ENCODE data around the gene AMBP. TPM values are rescaled to one million over a fixed set of nuclear protein-coding genes. Genes with fewer than 3 reads are reported as not detected.

AMBP gene
- total RNA-seq, 4 donors from 2014 or later, result not detected

DNA sequence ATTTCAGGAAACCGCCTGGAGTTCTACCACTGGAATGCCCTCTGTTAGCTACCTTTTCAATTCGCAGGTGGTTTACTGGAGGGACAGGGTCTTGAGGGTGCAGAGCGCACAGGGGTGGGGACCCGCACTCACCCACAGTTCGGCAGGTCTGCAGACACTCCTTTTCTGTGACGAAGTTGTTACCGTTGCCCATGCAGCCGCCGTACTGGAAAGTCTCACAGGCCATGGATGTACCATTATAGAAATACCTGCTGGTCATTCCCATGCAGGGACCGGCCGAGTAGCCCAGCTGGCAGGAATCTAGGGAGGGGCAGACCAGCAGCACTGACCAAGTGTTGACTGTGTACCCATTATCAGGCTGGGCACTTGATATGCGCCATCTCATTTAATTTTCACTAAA, 16.8 kb downstream of the AMBP start:
- Histone ChIP-seq H3K9me3 (no peaks in the 10 kb centered on the region), H3K36me3 (no peaks in the 10 kb centered on the region), H3K27ac (replicated peaks in 1 of 4) (no peak overlapping the region), H3K4me1 (peaks cover 0 to 7% (median 2%) of the 10 kb centered on the region in 4 donors), H3K4me3 (no peak overlapping the region), H3K27me3 (peaks cover 0 to 28% (median 0%) of the 10 kb centered on the region in 4 donors)
- TF ChIP-seq POLR2AphosphoS5 (IDR thresholded peaks at IDR 0.05), result no peak
- TF ChIP-seq POLR2A (IDR thresholded peaks at IDR 0.05; ENCODE audit: low read depth), result no peak
- no peak for TF ChIP-seq EP300 (IDR thresholded peaks at IDR 0.05)
- TF ChIP-seq, protein P1, sequence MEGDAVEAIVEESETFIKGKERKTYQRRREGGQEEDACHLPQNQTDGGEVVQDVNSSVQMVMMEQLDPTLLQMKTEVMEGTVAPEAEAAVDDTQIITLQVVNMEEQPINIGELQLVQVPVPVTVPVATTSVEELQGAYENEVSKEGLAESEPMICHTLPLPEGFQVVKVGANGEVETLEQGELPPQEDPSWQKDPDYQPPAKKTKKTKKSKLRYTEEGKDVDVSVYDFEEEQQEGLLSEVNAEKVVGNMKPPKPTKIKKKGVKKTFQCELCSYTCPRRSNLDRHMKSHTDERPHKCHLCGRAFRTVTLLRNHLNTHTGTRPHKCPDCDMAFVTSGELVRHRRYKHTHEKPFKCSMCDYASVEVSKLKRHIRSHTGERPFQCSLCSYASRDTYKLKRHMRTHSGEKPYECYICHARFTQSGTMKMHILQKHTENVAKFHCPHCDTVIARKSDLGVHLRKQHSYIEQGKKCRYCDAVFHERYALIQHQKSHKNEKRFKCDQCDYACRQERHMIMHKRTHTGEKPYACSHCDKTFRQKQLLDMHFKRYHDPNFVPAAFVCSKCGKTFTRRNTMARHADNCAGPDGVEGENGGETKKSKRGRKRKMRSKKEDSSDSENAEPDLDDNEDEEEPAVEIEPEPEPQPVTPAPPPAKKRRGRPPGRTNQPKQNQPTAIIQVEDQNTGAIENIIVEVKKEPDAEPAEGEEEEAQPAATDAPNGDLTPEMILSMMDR (IDR thresholded peaks at IDR 0.05), result no peak
- 92% methylated on average over 4 of the region's 12 CpGs for WGBS
- no peak for DNase-seq (ENCODE audit: extremely low spot score)
- intact Hi-C loops (cut with DNase I), result no loop called here

DNA sequence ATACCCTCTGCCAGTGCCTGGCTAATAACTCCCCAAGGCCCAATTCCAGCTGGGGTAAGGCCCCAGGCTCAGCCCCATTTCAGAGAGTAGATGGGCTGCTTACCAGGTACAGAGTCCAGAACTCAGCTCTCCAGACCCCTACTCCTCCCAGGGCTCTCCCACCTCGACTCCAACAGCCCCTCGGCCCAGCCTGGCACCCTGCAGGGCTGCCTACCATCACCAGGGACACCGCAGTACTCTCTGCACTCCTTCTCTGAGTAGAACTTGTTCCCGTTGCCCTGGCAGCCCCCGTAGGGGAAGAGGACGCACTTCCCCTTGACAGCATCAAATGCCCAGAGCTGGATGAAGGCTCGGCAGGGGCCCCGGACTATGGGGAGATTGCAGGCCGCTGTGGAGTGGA, 17.4 kb downstream of the AMBP start:
- intact Hi-C loops (cut with DNase I), result no loop called here
- H3K27ac ChIP-seq (replicated peaks in 1 of 4), result no peak overlapping the region
- H3K4me3 ChIP-seq, result no peak overlapping the region
- no peak for DNase-seq (ENCODE audit: extremely low spot score)
- WGBS, result 66% methylated on average over 4 of the region's 9 CpGs
- peaks cover 0 to 24% (median 0%) of the 10 kb centered on the region in 4 donors for H3K27me3 ChIP-seq
- TF ChIP-seq, protein P1 (IDR thresholded peaks at IDR 0.05), result no peak
- TF ChIP-seq EP300 (IDR thresholded peaks at IDR 0.05) (no peak), POLR2AphosphoS5 (IDR thresholded peaks at IDR 0.05) (no peak), POLR2A (IDR thresholded peaks at IDR 0.05; ENCODE audit: low read depth) (no peak)
- no peaks in the 10 kb centered on the region for H3K9me3 ChIP-seq
- H3K36me3 ChIP-seq, result no peaks in the 10 kb centered on the region
- H3K4me1 ChIP-seq, result peaks cover 0 to 7% (median 2%) of the 10 kb centered on the region in 4 donors

DNA sequence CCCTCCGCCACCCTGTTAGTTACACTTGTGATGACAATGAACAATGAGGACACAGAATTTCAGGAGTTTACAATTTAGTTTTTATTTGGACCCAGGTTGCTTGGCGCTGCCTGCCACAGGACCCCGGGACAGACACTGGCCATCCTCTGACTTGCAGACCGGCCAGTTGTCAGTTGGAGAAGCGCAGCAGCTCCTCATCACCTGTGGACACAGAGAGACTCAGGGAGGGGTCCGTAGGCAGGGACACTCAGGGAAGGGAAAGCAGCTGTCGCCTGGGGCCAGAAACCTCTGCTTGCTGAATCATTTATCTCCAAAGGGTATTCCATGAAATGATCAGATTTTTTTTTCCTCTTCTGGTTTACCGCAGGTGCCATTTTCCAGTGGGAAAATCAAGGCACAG, 18.0 kb downstream of the AMBP start:
- 90% methylated on average over 8 of the region's 8 CpGs for WGBS
- intact Hi-C loops (cut with DNase I), result no loop called here
- Histone ChIP-seq H3K27ac (replicated peaks in 1 of 4) (no peak overlapping the region), H3K36me3 (no peaks in the 10 kb centered on the region), H3K4me1 (peaks cover 0 to 7% (median 2%) of the 10 kb centered on the region in 4 donors), H3K9me3 (no peaks in the 10 kb centered on the region), H3K27me3 (peaks cover 0 to 21% (median 0%) of the 10 kb centered on the region in 4 donors), H3K4me3 (no peak overlapping the region)
- no peak for DNase-seq (ENCODE audit: extremely low spot score)
- TF ChIP-seq POLR2A (IDR thresholded peaks at IDR 0.05; ENCODE audit: low read depth) (no peak), EP300 (IDR thresholded peaks at IDR 0.05) (no peak), POLR2AphosphoS5 (IDR thresholded peaks at IDR 0.05) (no peak)
- TF ChIP-seq, protein P1 (IDR thresholded peaks at IDR 0.05), result no peak

DNA sequence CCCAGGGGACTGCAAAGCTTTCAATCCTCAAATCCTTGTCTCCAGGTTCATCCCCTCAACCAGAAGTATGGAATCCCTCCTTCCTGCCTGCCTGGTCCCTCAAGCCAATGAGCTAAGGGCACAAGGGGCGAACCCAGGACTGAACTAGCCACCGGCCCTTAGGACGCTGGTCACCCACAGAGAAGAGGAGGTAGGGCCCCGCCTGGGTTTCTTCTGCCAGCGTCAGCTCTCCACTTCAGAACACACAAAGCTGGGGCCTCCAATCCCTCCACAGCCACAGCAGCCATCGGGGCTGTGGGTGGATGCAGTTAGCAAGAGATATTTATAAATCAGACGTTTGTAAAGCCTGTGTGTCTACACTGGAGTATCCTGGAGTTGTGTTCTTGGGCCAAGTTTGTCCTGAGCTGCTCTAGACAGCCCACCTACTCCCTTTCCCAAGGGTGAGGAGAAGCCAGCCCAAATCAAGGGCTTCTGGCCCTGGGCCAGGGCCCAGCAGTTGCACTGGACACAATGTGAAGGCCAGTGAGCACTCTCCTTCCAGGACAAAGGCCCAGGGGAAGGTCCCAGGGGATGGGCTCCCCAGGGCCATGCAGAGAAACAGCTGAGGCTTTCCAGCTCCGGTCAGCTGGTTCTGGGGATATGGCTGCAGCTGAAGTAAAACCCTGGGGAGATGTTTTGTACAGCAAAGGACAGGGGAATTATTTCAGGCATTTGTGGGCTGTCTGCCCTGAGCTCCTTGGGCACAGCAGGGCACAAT, 18.9 kb downstream of the AMBP start:
- no peak for DNase-seq (ENCODE audit: extremely low spot score)
- peaks cover 0 to 7% (median 2%) of the 10 kb centered on the region in 4 donors for H3K4me1 ChIP-seq
- intact Hi-C loops (cut with DNase I), result no loop called here
- H3K27ac ChIP-seq (replicated peaks in 1 of 4), result no peak overlapping the region
- H3K36me3 ChIP-seq, result no peaks in the 10 kb centered on the region
- WGBS, result 85% methylated on average over 8 of the region's 8 CpGs
- TF ChIP-seq, protein P1 (IDR thresholded peaks at IDR 0.05), result no peak
- TF ChIP-seq POLR2A (IDR thresholded peaks at IDR 0.05; ENCODE audit: low read depth) (no peak), POLR2AphosphoS5 (IDR thresholded peaks at IDR 0.05) (no peak)
- H3K27me3 ChIP-seq, result peaks cover 0 to 21% (median 0%) of the 10 kb centered on the region in 4 donors
- no peak overlapping the region for H3K4me3 ChIP-seq
- no peaks in the 10 kb centered on the region for H3K9me3 ChIP-seq

Data from esophagus muscularis mucosa (tissue), 4 donors.